Natural killer cell (primary cell): Measurements from ENCODE around the gene ZNF486. TPM values are rescaled to one million over a fixed set of nuclear protein-coding genes. Genes with fewer than 3 reads are reported as not detected.

Source experiments
- total RNA-seq, 4 donors: library from RNA; stranded (reverse); fragments of 120-200 nt in 1 of 4; gene quantifications; one replicate each; pipeline versions ENCODE4 v1.2.3 to v1.2.4, GENCODE V29; 2013 to 2022

ZNF486 gene
- total RNA-seq, 3 donors from 2014 or later (not counting 1 experiment from before 2014, with no cell fraction given): 3.4 to 6.8 (median 4.8) TPM

Other genes with a start within 250 kb of the ZNF486 start
- gene ZNF682, start 127.7 kb upstream of the ZNF486 start, total RNA-seq: 10 to 100 TPM in 2 of 3 donors, 1 to 10 TPM in 1; 9.6 to 16.1 (median 13.4) TPM
- gene ZNF90, start 89.2 kb upstream of the ZNF486 start, total RNA-seq: 1 to 10 TPM; 1.6 to 3.2 (median 1.8) TPM